Non-pigmented ciliary epithelial cell (primary cell): Measurements from ENCODE around the gene IFNA6.

ENCODE experiments used
- DNase-seq: peaks from one replicate; pipeline ENCODE4 v3.0.0-alpha.2; 2010; ENCODE audit warnings: low read depth

IFNA6 gene

DNA sequence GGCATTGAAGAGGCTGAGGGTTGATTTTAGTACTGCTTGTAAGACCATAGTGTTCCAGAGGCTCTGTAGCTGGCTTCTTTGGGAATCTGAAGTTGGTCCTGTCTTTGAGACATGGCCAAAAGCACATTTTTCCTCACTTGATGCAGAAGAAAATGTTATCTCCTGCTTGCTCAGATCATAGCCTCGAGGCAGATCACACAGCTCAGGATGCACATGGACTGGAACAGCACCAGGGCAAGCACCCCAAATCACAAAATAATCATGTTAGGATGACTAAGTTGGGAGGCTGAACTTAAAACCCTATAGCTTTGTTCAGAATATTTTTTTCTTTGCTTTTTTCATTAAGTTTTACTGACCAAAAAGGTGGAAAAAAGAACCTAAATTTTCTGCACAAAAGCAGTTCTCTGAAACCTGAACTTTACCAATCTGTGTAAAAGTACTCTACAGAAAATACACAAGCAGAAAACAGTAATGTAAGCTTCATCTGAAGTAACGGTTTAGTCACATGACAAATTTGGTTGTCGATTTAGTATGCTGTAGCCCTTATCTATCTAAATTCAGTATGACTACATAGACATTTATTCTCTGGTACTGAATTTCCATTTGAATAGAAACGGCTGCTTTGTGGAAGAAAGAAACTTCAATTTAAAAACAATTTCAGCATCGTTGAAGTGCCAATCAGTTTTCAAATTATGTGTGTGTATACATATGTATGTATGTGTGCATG lies 18.8 kb downstream of the IFNA6 start:
- no peak for DNase-seq

DNA sequence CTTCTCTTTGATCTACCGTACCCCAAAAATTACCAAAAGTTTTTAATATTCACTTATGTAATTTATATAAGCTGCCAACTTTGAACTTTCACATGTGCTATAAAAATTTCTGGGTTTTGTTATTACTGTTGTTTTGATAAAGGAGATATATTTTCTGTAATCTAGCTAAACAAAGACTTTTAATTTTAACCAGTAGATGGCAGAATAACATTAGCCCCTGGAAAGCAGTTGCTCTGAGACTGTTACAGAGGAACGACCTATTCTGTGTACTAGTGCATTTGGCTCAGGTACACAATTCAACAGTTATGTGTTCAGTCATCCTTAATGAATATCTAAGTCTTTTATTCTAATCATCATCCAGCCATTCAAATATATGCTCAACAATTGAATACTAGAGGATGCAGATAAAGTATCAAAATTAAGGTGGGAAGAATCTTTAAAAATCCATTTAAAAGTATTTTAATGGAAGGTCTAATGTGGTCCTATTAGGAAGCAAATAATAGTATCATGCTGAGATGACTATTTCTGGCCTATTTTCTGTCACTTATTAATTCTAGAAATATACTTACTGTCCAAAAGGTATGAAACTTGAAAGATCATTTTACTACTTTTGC lies 24.1 kb downstream of the IFNA6 start:
- no peak for DNase-seq

DNA sequence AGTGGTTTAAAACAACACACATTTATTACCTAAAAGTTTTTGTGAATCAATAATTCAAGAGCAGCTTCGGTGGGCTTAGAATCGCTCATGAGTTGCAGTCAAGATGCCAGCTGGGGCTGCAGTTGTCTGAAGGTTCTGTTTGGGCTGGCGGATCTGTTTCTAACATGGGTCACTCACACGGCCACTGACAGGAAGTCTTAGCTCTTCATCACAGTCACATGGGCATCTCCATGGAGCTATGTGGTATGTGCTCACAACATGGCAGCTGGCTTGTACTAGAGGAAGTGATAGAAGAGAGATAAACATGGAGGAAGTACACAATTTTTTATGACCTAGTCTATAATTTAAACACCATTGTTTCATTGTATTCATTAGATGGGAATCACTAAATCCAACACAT lies 26.6 kb downstream of the IFNA6 start:
- no peak for DNase-seq

DNA sequence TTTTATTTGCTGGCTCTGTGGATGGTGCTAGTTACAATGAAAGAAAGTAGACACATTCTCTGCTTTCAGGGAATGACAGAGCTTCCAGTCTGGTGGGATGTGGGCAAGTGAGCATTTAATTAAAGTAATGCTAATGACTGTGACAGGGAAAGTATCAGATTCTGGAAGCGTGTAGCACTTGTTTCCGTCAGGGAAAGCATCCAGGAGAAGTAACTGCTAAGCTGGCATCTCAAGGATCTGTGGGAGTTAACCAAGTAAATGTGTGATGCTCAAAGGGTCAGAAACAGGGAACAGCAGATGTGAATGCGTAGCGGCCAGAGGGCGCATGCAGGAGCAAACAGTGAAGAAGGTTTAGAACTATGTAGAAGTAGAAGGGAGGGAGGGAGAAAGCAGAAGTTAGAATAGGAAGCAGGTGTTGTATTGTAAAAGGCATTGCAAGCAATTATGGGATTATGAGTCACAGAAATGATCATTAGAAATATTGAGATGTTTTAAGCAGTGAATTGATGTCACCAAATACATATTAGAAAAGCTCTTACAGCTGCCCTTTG lies 27.7 kb downstream of the IFNA6 start:
- no peak for DNase-seq

DNA sequence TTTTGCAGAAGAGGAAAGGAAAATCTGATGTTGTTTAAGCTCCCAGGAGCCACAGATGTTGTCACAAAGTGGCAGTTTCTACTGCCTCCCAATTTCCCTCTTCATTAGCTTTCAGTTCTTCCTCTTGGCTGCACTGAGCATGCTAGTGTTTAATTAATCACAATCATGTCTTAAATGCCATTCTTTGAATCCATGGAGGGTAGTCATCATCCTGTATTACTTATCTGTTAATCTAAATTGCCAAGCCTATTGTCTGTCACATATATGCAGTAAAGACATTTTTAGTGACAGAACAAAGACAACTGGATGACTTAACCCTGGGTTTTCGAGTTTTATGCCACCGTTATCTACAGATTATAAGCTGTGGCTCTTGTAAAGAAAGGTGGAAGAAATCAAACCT lies 30.2 kb downstream of the IFNA6 start:
- DNase-seq, result no peak

DNA sequence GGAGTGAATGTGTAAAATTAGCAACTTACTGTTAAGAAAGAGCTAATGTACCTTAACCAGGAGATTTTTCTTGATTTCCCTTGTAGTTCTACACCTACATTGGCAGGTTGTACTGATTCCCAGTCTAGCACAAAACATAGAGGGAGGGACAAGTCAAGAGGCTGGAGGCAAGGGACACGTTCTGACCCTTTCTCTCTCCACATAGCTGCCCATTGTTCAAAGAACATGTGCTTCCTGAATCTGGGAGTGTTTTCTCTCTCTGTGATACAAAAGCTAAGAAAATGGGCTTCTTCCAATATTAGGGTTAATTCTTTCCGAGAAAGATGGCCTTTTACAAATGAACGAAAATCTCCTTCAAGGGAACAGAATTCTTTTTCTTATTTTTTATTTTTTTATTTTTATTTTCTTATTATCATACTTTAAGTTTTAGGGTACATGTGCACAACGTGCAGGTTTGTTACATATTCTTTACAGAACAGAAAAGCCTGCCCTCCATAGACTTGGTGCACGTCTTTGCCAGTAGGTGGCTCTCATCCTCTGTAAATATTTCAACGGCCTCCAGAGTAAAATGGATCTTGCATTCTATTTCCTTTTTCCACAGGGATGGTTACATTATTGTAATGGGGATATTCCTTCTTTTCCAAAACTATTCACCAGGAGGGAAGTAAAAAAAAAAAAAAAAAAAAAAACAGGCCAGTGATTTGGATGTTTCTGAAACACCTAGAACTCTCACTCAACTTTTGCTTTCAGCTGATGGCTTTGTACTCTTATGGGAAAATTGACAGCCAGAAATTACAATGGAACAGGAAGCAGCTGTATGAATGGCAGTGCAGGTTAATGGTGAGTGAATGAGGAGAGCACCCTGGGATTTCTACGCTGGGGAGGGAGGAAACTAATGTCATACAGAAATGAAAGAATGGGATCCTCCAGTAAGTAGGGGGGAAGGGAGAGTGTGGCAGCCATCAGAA lies 32.4 kb downstream of the IFNA6 start:
- no peak for DNase-seq

DNA sequence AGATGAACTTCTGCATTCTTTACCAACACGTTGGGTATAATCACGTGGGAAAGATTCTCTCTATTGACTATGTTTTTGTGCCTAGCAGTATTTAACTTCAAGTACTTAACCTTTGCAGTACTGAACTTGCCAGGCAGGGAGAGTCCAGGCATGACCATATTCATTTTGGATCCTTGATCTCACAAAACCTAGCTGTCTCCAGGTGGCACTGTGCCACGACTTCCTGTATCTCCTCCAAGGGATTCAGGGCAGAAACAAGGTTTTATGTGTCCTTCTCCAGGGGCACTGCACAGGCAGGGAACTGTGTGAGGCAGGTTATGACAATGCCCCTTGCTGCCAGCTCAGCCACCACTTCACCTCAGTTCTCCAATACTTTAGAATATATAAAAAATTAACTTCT lies 33.8 kb downstream of the IFNA6 start:
- no peak for DNase-seq

DNA sequence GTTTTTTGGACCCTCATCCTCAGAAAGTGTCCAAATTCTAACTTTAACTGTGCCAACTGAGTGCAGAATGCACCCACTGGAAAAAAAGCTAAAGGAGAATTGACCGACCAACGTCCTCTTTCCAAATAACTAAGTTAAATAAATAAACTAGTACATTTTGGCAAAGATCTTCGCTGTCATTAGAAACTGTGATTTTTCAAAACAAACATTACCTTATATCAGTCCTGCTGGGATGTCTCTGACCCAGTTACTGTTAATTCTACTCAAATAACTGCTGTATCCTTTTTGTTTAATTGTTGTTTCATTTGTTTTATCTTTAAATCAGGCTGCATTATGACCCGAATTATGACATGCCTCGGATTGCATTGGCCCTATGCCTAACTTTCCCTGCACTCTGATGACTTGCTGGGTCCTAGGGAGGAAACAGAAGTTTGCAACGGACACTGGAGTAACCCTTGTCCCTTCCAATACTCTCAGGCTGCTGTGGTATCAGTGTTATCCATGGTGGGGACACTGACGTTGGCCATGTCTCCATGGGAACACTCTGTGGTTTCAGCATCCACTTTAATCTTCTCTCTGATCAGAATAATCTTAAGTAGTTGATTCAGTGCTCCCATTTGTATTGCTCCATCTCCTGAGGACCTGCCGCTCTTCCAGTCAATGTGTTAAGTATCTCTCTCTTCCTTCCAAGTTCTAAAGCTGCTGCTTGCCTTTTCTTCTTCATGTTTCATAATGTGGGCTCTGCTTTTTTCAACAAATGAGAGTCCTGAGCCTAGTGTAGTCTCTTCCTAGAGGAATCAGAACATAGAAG lies 34.5 kb downstream of the IFNA6 start:
- DNase-seq, result no peak

DNA sequence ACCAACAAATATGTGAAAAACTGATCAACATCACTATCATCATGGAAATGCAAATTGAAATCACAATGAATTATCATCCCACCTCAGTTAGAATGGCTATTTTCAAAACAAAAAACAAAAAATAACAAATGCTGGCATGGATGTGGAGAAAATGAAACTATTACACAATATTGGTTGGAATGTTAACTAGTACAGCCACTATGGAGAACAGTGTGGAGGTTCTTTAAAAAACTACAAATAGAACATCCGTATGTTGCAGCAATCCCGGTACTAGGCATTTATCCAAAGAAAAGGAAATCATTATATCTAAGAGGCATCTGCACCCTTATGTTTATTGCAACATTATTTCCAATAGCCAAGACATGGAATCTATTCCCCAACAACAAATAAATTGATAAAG lies 36.5 kb downstream of the IFNA6 start:
- DNase-seq, result no peak

DNA sequence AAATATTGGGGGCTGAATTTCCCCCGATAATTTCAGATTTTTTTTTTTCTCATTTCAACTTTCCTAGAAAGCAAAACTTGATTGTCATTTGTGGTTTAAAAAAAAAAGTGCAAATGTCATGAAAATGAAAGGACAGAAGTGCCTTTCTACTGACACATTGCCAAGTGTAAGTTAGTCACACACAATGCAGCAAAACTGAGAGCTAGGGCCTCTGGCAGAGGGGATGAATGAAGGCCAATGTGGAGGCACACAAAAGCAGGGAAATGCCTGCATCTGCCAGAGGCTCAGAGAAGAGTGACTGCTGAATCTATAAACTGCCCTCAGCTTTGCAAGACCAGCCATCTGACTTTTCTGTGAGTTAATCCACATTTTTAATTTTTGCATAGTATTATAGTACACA lies 38.8 kb downstream of the IFNA6 start:
- no peak for DNase-seq

DNA sequence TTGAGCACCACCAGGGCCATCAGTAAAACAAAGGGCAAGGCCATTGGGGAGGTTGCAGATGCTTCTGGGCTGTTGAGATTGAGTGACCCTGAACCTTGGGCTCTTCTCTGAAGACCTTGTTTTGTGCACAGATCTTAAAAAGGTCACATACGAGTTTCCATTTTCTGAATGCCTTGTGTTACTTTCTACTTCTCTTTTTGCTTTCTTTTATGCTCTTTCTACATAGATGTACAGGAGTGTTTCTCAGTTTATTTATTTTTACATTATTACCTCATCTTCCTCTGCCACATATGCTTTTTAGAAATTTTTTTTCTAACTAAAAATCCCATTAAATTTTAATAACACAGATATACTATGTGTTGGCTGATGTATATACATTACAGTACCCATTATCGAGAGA lies 45.5 kb downstream of the IFNA6 start, which contains the start of gene IFNA5:
IFNA5 (minus strand) TSS at position 101 of the 400 bp plus-strand sequence; CDS start at position 44, 57 bp downstream.
- no peak for DNase-seq
